Stimulated activated CD4-positive, alpha-beta T cell treated with anti-CD3 and anti-CD28 coated beads, Interleukin-1b, Interleukin-23, amount 100 ng/mL, for 48 hours (primary cell): Measurements from ENCODE around the gene VEZT.
"Not testable (repeated sequence)": the region's sequence is repeated elsewhere in the genome, so short reads cannot be mapped to it uniquely, and the experiment has no call there.

Experiments
- DNase-seq: peaks from one replicate; pipeline ENCODE4 v3.0.0-alpha.2; 2020

Gene VEZT

GRCh38 chr12:95262808-95263207 lies 45.2 kb downstream of the VEZT start:
- DNase-seq, result no peak

DNA sequence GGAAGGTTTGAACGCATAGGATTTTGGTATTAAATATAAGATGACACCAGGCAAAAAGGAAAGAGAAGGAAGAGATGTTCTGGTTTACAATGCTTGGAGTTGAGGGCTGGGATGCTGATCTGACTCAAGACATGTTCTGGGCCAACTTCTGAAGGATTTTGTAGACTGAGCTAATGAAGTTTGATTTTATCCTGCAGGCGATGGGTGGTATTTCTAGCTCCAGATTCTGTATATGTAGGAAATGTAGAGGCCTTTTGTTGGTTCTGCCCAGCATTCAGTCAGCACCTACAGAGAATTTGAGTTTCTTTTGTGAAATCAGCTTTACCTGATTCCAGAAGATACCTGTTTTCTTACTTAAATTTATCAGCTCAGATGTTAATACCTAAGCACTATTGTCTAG lies 48.2 kb downstream of the VEZT start:
- no peak for DNase-seq

DNA sequence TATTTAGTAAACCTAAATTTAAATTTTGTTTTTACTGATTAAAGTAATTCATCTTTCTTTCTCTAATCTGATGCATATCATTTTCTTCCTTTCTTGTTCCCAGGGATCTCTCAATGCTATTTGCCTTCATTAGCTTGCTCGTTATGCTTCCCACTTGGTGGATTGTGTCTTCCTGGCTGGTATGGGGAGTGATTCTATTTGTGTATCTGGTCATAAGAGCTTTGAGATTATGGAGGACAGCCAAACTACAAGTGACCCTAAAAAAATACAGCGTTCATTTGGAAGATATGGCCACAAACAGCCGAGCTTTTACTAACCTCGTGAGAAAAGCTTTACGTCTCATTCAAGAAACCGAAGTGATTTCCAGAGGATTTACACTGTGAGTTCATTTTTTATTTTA lies 48.6 kb downstream of the VEZT start:
- no peak for DNase-seq

GRCh38 chr12:95269892-95270291 lies 52.3 kb downstream of the VEZT start:
- DNase-seq, result no peak

GRCh38 chr12:95271465-95271864 lies 53.9 kb downstream of the VEZT start:
- no peak for DNase-seq

DNA sequence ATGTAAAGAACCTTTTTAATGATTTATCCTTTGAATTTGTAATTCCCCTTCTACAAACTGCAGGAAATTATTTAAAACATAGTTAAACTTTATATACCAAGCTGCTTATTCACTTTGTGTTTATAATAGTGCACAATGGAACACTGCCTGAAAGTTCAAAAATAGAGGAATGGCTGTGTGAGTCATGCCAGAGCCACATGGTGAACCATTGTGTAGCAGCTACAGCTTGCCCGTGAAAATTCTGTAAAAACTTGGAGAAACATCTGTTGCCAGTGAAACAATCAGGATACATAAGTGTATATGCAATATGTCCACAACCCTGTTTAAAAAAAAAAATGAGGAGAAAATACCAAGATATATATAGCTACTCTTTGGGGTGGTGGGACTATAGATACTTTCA lies 59.5 kb downstream of the VEZT start:
- no peak for DNase-seq

DNA sequence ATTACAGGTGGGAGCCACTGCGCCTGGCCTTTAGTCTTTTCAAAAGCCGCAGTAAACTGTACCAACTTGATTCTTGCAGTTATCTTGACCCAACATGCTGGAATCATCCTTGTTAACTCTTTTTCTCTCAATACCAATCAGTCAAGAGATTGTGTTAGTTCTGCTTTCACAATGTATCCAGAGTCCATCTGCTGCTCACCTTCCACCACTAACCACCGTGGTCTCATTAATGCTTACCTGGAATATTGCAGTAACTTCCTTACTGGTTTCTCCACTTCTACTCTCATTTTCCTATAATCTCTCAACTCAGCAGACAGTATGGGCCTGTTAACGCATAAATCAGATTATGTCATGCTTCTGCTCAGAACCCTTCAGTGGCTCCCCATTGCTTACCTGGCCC lies 62.2 kb downstream of the VEZT start:
- no peak for DNase-seq

DNA sequence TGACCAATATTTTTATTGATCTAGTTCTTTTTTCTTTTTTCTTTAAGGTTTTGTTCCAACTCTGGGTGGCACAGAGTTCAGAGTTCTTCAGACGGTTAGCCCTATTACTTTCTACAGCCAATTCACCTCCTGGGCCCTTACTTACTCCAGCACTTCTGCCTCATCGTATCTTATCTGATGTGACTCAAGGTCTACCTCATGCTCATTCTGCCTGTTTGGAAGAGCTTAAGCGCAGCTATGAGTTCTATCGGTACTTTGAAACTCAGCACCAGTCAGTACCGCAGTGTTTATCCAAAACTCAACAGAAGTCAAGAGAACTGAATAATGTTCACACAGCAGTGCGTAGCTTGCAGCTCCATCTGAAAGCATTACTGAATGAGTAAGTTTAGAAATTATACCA lies 64.7 kb downstream of the VEZT start:
- DNase-seq, result no peak

DNA sequence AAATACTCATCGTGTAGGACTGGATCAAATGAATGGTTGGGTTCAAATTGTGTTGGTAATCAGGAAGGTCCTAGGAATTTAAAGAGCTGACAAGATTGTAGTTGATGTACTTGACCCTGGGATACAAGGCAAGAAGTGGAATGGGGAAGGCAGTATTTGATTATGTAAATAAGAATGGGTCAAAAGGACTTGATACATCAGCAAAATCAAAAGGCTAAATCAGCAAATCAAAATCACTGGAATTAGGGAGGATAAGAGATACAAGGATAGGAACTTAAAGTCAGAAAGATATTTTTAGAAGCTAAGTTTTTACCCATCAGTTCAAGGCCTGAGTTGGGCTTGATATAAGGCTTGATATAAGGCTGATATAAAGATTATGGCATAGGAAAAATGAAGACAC lies 65.8 kb downstream of the VEZT start:
- no peak for DNase-seq

DNA sequence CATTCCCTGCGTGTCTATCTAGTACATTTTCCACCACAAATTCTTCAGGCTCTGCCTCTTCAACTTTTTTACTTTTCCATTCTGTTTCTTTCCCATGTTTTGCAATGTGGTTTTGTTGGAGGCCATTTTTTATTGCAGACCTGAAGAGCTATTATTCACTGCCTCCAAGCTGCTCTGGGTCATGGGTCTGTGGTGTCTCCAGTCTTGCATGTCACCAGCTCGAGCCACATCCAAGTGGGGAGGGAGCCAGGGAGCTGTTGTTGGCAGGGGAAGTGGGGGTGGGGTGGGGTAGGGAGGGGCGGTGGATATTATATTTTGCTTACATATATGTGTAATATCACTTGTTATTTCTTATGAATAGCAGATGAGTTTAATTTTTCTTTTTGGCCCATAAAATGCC lies 69.1 kb downstream of the VEZT start:
- no peak for DNase-seq

DNA sequence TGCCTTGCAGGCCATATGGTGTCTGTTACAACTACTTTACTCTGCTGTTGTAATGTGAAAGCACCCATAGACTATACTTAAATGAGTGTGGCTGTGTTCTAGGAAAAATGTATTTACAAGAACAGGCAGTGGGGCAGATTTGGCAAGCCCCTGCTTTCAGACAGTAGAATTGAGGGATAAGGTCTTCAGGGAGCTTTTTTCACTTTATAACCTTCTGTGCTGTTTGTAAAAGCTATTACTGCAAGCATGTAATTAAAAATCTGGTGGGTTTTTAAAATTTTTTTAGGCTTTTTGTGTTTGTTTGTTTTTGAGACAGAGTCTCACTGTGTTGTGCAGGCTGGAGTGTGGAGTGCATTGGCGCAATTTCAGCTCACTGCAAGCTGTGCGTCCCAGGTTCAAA lies 73.9 kb downstream of the VEZT start:
- DNase-seq, result no peak

GRCh38 chr12:95298916-95299315 lies 81.3 kb downstream of the VEZT start:
- DNase-seq, result no peak

- no peak for DNase-seq
Observed at GRCh38 chr12:95300286-95300685, 82.7 kb downstream of the VEZT start.

- DNase-seq, result no peak
Observed at GRCh38 chr12:95303476-95303875, 85.9 kb downstream of the VEZT start.

GRCh38 chr12:95304673-95305198 lies 87.1 kb downstream of the VEZT start:
- DNase-seq, result no peak

- DNase-seq, result no peak
Observed at GRCh38 chr12:95312656-95313055, 95.0 kb downstream of the VEZT start.

DNA sequence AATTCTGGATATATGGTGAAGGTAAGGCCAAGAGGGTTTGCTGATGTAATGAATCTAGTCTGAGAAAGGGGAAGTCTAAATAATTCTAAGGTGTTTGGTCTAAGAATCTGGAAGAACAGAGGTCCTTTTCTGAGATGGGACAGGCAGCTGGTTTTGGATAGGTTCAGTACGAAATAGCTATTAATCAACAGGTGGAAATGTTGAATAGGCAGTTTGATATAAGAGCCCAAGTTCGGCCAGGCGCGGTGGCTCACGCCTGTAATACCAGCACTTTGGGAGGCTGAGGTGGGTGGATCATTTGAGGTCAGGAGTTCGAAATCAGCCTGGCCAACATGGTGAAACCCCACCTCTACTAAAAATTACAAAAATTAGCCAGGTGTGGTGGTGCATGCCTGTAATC lies 97.1 kb downstream of the VEZT start:
- not testable (repeated sequence) for DNase-seq

- no peak for DNase-seq
Observed at GRCh38 chr12:95316798-95317197, 99.2 kb downstream of the VEZT start.

GRCh38 chr12:95318071-95318545 lies 100.5 kb downstream of the VEZT start:
- DNase-seq, result no peak

- DNase-seq, result no peak
Observed at GRCh38 chr12:95319694-95320331, 102.2 kb downstream of the VEZT start.

DNA sequence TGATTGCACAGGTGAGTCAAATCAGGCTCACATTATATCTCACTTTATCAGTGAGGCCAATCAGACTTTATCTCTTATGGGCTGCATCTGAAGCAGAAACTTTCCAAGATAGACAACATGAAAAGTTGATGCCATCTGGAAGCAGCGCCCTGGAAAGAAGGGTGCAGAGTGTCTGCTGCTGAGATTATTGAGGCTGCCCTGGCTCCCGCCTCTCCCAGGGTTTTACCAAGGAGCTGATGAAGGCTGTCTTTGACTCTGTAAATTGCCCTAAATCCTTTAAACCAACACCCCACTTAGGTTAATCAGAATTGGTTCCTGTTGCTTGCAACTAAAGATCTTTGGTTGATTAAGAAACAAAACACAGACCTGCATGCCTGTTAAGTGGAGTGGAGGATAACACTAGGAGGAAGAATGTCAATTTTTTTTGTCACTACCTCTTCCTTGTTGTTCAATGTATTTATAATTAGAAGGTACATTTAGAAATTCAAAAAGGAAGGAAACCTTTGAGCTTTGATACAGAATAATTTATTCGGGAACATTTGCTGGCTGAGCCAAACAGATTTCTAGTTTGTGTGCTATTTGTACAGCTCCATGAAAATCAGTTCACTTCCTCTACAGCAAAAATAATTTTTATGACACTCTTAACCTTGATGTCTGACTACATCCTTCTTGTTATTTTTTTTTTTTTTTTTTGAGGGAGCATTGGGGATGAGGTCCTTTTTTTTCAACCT lies 104.1 kb downstream of the VEZT start:
- DNase-seq, result no peak

DNA sequence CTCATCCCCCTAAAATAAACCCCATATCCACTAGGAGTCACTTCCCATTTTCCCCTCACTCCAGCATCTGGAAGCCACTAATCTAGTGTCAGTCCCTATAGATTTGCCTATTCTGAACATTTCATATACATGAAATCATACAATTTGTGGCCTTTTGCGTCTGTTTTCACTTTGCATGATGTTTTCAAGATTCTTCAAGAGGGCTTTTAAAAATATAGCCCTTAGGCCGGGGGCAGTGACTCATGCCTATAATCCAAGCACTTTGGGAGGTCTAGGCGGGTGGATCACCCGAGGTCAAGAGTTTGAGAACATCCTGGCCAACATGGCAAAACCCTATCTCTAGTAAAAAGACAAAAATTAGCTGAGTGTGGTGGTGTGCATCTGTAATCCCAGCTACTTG lies 104.7 kb downstream of the VEZT start:
- DNase-seq, result no peak

DNA sequence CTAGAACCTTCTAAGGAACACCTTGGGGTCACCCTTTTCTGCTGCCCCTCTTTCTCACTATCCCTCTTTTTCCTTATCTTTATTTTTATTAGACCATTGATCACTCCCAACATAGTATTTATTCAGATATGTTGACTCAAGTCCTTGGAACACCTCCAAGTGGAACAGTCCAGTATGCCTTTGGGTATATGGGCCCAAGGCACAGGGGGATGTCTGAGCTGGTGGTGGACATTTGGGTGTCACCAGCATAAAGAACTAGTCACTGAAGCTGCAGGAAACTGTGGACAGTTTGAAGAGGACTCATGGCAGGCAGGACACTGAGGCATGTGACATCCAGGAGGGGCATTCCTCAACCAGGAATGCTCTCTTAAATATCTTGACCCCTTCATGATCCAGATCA lies 105.6 kb downstream of the VEZT start:
- DNase-seq, result no peak

DNA sequence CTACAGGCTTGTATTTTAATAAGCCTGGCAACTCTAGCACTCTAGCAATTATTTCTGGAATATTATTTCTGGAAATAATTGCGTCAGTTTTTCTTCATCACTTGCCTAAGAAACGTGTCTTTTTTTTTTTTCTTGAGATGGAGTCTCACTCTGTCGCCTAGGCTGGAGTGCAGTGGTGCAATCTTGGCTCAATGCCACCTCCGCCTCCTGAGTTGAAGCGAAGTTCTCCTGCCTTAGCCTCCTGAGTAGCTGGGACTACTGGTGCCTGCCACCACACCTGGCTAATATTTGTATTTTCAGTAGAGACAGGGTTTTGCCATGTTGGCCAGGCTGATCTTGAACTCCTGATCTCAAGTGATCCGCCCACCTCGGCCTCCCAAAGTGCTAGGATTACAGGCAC lies 106.6 kb downstream of the VEZT start:
- not testable (repeated sequence) for DNase-seq

GRCh38 chr12:95325501-95325900 lies 107.9 kb downstream of the VEZT start:
- DNase-seq, result no peak
